Middle frontal gyrus (tissue), 1 donor: ENCODE results near the gene STXBP6.

Experiments used
- DNase-seq: peaks from one replicate; pipeline ENCODE4 v3.0.0-alpha.2; 2015; ENCODE audit warnings: low spot score; ENCODE audit errors: extremely low spot score

Gene STXBP6

GRCh38 chr14:24918822-24919221 is 131.1 kb downstream of the STXBP6 start:
- DNase-seq, result no peak

- no peak for DNase-seq
Measured at GRCh38 chr14:24915958-24916595, 133.9 kb downstream of the STXBP6 start.

DNA sequence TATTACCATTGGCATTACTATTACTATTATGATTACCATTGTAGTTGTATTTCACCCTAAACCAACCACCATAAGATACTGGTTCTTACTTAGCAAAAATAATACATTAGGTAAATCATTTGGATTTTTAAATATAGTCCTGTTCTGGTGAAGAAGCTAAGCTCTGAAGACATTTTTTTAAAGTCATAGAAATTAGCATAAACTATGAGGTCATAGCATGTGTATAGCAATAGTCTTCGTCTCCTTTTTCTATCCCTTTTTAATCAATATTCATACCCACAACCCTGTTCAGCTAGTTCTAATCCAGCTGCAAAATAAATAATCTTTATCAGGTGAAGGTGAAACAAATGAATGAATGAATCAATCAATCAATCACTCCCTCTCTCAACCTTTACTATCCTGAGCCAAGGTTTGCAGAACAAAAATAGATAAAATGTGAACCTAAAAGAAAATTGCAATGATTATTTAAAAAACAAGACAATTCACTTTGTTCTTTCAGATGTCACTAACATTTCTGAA is 134.5 kb downstream of the STXBP6 start:
- no peak for DNase-seq

- no peak for DNase-seq
Measured at GRCh38 chr14:24913746-24914145, 136.2 kb downstream of the STXBP6 start.

DNA sequence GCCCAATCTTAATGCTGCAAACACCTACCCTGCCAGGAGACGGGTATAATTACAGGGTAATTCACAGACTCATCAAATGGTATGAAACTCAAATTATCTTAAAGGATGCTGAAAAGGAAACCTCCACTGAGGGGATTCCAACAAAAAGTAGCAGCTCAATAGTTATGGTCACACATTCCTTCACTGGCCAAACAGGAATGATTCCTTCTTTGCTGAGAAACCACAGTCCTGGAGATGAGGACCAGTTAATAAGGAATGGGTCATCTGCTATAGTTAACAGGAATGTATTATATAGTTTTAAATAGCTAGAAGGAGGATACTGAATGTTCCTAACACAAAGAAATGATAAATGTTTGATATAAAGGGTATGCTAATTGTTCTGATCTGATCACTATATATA is 136.9 kb downstream of the STXBP6 start:
- no peak for DNase-seq

DNA sequence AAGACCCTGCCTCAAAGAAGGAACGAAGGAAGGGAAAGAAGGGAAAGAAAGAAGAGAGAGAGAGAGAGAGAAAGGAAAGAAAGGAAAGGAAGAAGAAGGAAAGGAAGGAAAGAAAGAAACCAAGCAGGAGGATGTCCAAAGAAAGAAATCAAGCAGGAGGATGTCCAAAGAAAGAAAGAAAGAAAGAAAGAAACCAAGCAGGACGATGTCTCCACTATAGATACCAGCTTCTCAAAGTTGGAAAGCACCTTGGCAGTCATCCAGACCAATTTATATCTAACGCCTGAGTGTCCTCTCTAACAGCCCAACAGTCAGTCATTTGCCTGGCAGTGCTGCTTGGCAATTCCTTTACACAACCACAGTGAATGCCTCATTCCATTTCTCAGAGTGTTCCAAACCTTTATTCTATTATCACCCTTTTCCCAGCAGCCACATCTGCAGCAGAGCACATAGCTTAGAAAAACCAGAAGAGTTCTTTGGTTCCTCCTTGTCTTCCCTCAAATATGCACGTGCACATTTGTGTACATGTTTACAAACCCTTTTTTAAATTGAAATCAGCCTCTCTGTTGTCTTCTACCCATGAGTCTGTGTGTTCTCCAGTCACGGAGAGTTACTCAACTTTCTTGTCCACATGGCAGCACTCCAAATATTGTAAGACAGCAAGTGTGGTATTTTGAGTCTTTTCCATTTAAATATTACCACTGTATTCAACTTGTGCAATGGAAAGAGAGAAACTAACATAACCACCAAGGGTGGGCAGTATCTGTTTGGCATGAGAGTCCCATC is 138.4 kb downstream of the STXBP6 start:
- no peak for DNase-seq

DNA sequence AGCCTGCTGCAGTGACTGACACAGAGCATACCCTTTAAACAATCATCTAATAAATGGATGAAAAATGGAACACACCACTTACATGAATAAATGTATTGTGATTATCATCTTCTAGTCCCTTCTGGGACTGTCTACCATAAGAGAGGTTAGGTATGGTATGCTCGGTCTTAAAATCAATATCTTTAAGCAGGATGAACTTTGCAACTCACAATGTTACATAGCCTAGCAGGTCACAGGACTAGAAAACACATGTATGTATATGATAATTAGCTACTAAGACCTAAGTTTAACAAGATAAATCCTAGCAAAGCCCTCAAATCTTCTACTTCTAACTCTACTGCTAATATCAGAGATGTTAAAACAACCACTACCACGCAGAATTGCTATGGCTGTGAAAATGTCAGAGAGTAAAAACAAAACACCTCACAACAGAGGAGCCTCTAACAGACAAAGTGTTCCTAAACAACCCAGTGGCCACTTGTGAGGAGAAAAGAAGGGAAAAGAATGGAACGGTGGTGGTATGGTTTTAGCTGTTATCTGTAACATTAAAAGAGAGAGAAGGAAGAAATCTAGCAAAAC is 139.4 kb downstream of the STXBP6 start:
- DNase-seq, result no peak

- no peak for DNase-seq
Measured at GRCh38 chr14:24909523-24910302, 140.2 kb downstream of the STXBP6 start.

- no peak for DNase-seq
Measured at GRCh38 chr14:24908592-24909236, 141.2 kb downstream of the STXBP6 start.

DNA sequence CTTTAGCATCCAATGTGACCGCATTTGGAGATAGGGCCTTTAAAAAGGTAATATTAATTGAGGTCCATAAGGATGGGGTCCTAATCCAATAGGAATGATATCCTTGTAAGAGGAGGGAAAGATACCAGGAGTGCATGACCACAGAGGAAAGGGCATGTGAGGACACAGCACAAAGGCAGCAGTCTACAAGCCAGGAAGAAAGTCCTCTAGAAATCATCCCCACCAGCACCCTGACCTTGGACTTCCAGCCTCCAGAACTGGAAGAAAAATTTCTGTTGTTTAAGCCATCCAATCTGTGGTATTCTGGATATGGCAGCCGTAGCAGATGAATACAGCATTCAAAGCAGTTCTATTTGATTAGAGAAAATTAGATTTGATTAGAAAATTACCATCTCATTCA is 145.4 kb downstream of the STXBP6 start:
- no peak for DNase-seq

- DNase-seq, result no peak
Measured at GRCh38 chr14:24903337-24903736, 146.6 kb downstream of the STXBP6 start.

- DNase-seq, result no peak
Measured at GRCh38 chr14:24900269-24901100, 149.5 kb downstream of the STXBP6 start.

- DNase-seq, result no peak
Measured at GRCh38 chr14:24897793-24898192, 152.2 kb downstream of the STXBP6 start.

DNA sequence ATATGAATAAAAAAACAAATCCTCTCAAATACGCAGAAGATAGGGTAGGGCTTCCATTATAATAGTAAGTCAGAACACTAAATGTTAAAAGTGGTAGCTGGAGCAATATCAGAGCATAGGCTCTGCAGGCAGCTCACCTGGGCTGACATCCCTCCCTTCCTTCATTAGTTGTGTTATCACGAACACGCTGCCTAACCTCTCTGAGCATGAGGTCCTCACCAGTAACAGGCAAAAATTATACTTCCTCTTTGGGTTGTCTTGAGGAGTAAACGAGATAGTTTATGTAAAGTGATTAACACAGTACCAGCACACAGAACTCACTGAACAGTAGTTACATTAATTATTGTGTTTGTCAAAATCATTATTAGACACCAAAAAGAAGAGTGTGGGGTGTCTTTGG is 154.3 kb downstream of the STXBP6 start:
- no peak for DNase-seq

DNA sequence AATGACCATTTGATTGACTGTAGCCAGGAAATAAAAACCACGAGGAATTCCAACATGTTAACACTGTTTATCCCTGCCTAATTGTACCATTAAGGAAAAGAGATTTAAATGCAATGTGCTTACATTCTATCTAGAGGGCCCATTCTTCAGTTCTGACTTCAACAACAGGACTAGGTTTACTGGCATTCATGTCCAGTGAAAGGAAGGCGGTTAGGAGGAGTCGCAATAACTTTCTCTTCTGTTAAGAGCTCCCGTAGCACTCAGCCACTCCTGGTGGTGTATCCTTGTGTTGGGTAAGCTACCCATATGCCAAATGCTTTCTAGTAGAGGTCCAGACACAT is 154.7 kb downstream of the STXBP6 start:
- DNase-seq, result no peak

DNA sequence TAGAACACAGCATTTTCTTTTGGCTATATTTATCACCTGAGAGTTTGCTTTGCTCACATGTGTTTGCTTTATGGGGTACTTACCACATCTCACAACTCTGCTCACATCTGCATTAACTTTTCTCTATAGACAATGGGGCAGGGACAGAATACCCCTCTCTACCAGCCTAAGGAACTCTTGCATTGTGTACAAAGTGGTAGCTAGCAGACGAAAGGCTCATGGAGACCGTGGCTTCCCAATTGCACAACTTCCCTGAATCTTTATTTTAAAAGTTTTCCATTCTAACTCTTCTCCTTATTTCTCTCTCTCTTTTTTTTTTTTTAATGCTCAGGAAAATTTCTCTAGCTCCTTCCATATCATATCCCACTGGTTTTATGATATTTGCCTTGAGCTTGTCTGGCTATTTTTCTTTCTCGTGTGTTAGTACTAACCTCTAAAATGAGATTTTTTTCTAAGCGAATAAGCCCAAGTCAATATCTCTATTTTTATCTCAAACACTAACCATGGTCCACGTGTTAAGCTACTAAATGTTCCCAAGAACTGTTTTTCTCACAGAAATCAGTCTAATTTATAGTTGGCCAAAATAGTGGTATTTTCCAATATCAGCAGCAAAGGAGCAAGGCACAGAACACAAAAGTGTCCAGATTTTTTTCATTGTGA is 155.2 kb downstream of the STXBP6 start:
- DNase-seq, result no peak

- no peak for DNase-seq
Measured at GRCh38 chr14:24892497-24893051, 157.4 kb downstream of the STXBP6 start.

GRCh38 chr14:24891987-24892496 is 157.9 kb downstream of the STXBP6 start:
- no peak for DNase-seq

DNA sequence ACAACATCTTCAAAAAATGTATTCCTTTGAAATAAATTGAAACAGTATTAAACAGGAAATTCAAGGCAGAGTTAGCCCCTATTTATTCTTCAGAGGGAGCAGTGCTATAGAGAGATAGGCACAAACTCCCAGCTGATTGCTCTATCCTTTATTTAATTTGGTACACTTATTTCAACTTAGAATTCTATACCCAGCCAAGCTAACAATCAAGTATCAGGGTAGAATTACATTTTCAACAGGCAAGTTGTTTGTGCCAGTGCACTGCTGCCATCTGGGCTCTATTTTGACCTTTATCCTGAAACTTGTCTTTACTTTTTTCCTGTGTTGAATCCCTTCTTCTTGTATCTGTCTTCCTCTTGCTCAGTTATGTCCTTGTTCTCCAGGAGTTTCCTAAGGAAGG is 159.2 kb downstream of the STXBP6 start:
- DNase-seq, result no peak
